Measurements from ENCODE around the gene ACTR5. TPM values are rescaled to one million over a fixed set of nuclear protein-coding genes. Genes with fewer than 3 reads are reported as not detected.

ACTR5 gene
- total and polyA plus RNA-seq, 2 of the 13 experiments (the other 11 are each of a cell fraction or from before 2014, with no cell fraction given): 19.5 to 20.5 TPM

GRCh38 chr20:38698541-38698940, 49.7 kb upstream of the ACTR5 start:
- FAIRE-seq (no peak), ATAC-seq (no peak), DNase-seq (ENCODE audit: low spot score) (no peak)
- Histone ChIP-seq H3K79me2 (ENCODE audit: insufficient read depth, low read length) (no peaks in the 10 kb centered on the region), H3K9ac (ENCODE audit: insufficient read depth, low read depth, low read length) (no peak overlapping the region), H3K27ac (ENCODE audit: extremely low read length, insufficient read depth, low read length) (no peak overlapping the region), H3K36me3 (replicated peaks in 1 of 2; ENCODE audit: control insufficient read depth in 1 of 2, insufficient read depth in 2 of 2, low read length in 2 of 2) (no peaks in the 10 kb centered on the region), H3K9me3 (ENCODE audit: low read length) (no peaks in the 10 kb centered on the region), H3K4me2 (ENCODE audit: low read depth, low read length) (no peak overlapping the region), H3K4me3 (replicated peaks in 1 of 3; ENCODE audit: insufficient read depth in 1 of 3, low read depth in 2 of 3, low read length in 3 of 3) (no peak overlapping the region), H3K27me3 (ENCODE audit: control insufficient read depth in 1 of 2, insufficient read depth in 2 of 2, low read length in 2 of 2) (peaks cover 8 to 68% of the 10 kb centered on the region in 2 experiments), H4K20me1 (ENCODE audit: insufficient read depth, low read length) (no peaks in the 10 kb centered on the region; the same call in 1 of the 2 replicates), H3K4me1 (ENCODE audit: insufficient read depth, low read length) (no peaks in the 10 kb centered on the region), H2AFZ (ENCODE audit: low read length) (no peak overlapping the region)
- no TSS peak for BruUV-seq (replicated peaks)
- in situ Hi-C loops (cut with HindIII; ENCODE audit: extremely low pct_ligation_motif_present, low pct_unique_long_range_greater_than_20kb) (no loop called here), intact Hi-C loops (cut with micrococcal nuclease; ENCODE audit: unreplicated experiment) (no loop called here)
- WGBS (ENCODE audit: low lambda C conversion rate): 30% methylated on average over 15 of the region's 15 CpGs
- ChIA-PET POLR2A (no interaction called here), CTCF (ENCODE audit: low intra/inter-chr PET ratio, low total read pairs) (no interaction called here)
- TF ChIP-seq TCF7L2 (IDR thresholded peaks at IDR 0.05; ENCODE audit: low read depth, low read length) (no peak), CREB1 (IDR thresholded peaks at IDR 0.05) (no peak), CREB1 (CRISPR knock-in tag; IDR thresholded peaks at IDR 0.05) (no peak), PBX2 (CRISPR knock-in tag; IDR thresholded peaks at IDR 0.05) (no peak), ZNF646 (CRISPR knock-in tag; IDR thresholded peaks at IDR 0.05) (no peak), SKIL (CRISPR knock-in tag; IDR thresholded peaks at IDR 0.05; ENCODE audit: borderline replicate concordance) (no peak), ZBTB34 (CRISPR knock-in tag; IDR thresholded peaks at IDR 0.05) (no peak), ZNF281 (CRISPR knock-in tag; IDR thresholded peaks at IDR 0.05; ENCODE audit: borderline replicate concordance) (no peak), ZSCAN22 (CRISPR knock-in tag; IDR thresholded peaks at IDR 0.05) (no peak), NR1H2 (CRISPR knock-in tag; IDR thresholded peaks at IDR 0.05; ENCODE audit: borderline replicate concordance, low read depth) (no peak), CENPX (CRISPR knock-in tag; IDR thresholded peaks at IDR 0.05) (no peak)
